MM.1S (cell line): ENCODE measurements around the gene CD4.
A peak's percentile ranks its signal among the peaks of the same experiment; 100 is the strongest.

Source experiments
- DNase-seq: peaks from one replicate; pipeline ENCODE4 v3.0.0-alpha.2; 2015
- H2AFZ ChIP-seq: fragments of 300-600 bp; sonication (generic); 2 replicates; pipeline ENCODE4 v1.6.0; 2016; ENCODE audit warnings: antibody characterized with exemption, low read length
- H3F3A ChIP-seq: fragments of 300-600 bp; sonication (generic); 2 replicates; pipeline ENCODE4 v1.6.1; 2016; ENCODE audit warnings: mild to moderate bottlenecking, antibody characterized with exemption, low read length, moderate library complexity, mixed read lengths; ENCODE audit not compliant: insufficient read depth
- H3K27ac ChIP-seq: fragments of 300-600 bp; sonication (generic); 2 replicates; pipeline ENCODE4 v1.5.1; 2016; ENCODE audit warnings: mild to moderate bottlenecking, low read length
- H3K27me3 ChIP-seq: fragments of 300-600 bp; sonication (generic); replicated peaks from 2 replicates; pipeline ENCODE4 v1.6.0; 2016; ENCODE audit warnings: low read length; ENCODE audit not compliant: insufficient read depth
- H3K36me3 ChIP-seq: fragments of 300-600 bp; sonication (generic); replicated peaks from 2 replicates; pipeline ENCODE4 v1.6.1; 2016; ENCODE audit warnings: mild to moderate bottlenecking, low read length, mixed read lengths; ENCODE audit not compliant: insufficient read depth
- H3K4me1 ChIP-seq: fragments of 300-600 bp; sonication (generic); 2 replicates; pipeline ENCODE4 v1.6.1; 2016; ENCODE audit warnings: low read length, mixed read lengths
- H3K4me2 ChIP-seq: fragments of 300-600 bp; sonication (generic); 2 replicates; pipeline ENCODE4 v1.6.0; 2016; ENCODE audit warnings: low read depth, low read length
- H3K4me3 ChIP-seq: fragments of 300-600 bp; sonication (generic); 2 replicates; pipeline ENCODE4 v1.5.1; 2016; ENCODE audit warnings: low read length, mixed read lengths
- H3K79me2 ChIP-seq: fragments of 300-600 bp; sonication (generic); 2 replicates; pipeline ENCODE4 v1.6.1; 2016; ENCODE audit warnings: mixed run types, low read length, mixed read lengths
- H3K9ac ChIP-seq: fragments of 300-600 bp; sonication (generic); 2 replicates; pipeline ENCODE4 v1.6.1; 2016; ENCODE audit warnings: low read length, mixed read lengths
- H3K9me2 ChIP-seq: fragments of 300-600 bp; sonication (generic); replicated peaks from 2 replicates; pipeline ENCODE4 v1.6.1; 2016; ENCODE audit warnings: mild to moderate bottlenecking, low read length, mixed read lengths; ENCODE audit not compliant: insufficient read depth
- H3K9me3 ChIP-seq: fragments of 300-600 bp; sonication (generic); replicated peaks from 2 replicates; pipeline ENCODE4 v1.6.1; 2016; ENCODE audit warnings: mild to moderate bottlenecking, low read length, mixed read lengths; ENCODE audit not compliant: insufficient read depth
- H4K20me1 ChIP-seq: fragments of 300-600 bp; sonication (generic); 2 replicates; pipeline ENCODE4 v1.6.1; 2016; ENCODE audit warnings: mild to moderate bottlenecking, low read length, moderate library complexity, mixed read lengths; ENCODE audit not compliant: insufficient read depth
- EZH2 ChIP-seq: fragments of 300-600 bp; sonication (generic); optimal IDR thresholded peaks from 2 replicates; pipeline ENCODE3; 2017; ENCODE audit warnings: low read depth, mild to moderate bottlenecking, antibody characterized with exemption, low read length, mixed read lengths
- EZH2phosphoT487 ChIP-seq: fragments of 300-600 bp; sonication (generic); IDR thresholded peaks from 2 replicates; pipeline ENCODE4 v1.6.1; 2018; ENCODE audit warnings: antibody characterized with exemption, low read length
- TF ChIP-seq, protein P1 (sequence below): fragments of 300-600 bp; sonication (generic); IDR thresholded peaks from 2 replicates; pipeline ENCODE4 v1.5.1; 2016; ENCODE audit warnings: antibody characterized with exemption, low read length, mixed read lengths

Gene CD4

GRCh38 chr12:6758506-6759095 is 30.7 kb upstream of the CD4 start:
- TF ChIP-seq EZH2phosphoT487 = no peak
- H3K27me3 ChIP-seq = no peaks in the 10 kb centered on the region
- H3K4me1 ChIP-seq = peaks cover 14% of the 10 kb centered on the region
- H3K9me3 ChIP-seq = no peaks in the 10 kb centered on the region
- no peak overlapping the region for H3K4me3 ChIP-seq
- no peaks in the 10 kb centered on the region for H3K36me3 ChIP-seq
- H3K27ac ChIP-seq = no peak overlapping the region
- H3K9me2 ChIP-seq = no peaks in the 10 kb centered on the region
- peak overlapping the region; percentile 24; the same call in 1 of the 2 replicates for H3K4me2 ChIP-seq
- DNase-seq = peak; percentile 30
- peaks cover 8% of the 10 kb centered on the region; the same call in 1 of the 2 replicates for H3F3A ChIP-seq
- peak overlapping the region; percentile 30; the same call in 1 of the 2 replicates for H2AFZ ChIP-seq
- no peaks in the 10 kb centered on the region for H4K20me1 ChIP-seq
- no peak overlapping the region for H3K9ac ChIP-seq
- H3K79me2 ChIP-seq = no peaks in the 10 kb centered on the region

DNA sequence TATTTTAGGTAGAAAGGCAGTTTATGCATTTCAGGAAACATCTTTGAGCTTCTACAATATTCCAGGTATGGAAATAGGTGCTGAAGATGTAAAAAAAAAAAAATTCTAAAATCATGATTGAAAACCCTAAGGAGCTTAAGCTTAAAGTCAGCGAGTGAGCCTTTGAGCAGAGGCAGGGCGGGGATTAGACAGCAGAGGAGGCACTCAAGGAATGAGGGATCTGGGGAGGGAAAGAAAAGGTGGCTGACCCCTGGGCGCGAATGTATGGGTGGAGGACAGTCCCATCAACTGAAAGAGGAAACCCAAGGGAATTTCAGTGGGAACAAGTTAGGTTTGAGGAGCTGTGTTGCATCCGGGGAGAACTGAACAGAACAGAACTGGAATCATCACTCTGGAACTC is 29.6 kb upstream of the CD4 start:
- Histone ChIP-seq H3K4me2 (no peak overlapping the region), H3K27me3 (peaks cover 2% of the 10 kb centered on the region; the same call in 1 of the 2 replicates)

GRCh38 chr12:6763380-6763779 is 25.9 kb upstream of the CD4 start:
- Histone ChIP-seq H3K4me2 (peak overlapping the region; percentile 70; the same call in 1 of the 2 replicates), H3F3A (peaks cover 13% of the 10 kb centered on the region; the same call in 1 of the 2 replicates), H4K20me1 (no peaks in the 10 kb centered on the region), H3K79me2 (no peaks in the 10 kb centered on the region), H3K36me3 (no peaks in the 10 kb centered on the region), H3K9me2 (no peaks in the 10 kb centered on the region), H3K9me3 (no peaks in the 10 kb centered on the region), H3K4me1 (peaks cover 22% of the 10 kb centered on the region), H2AFZ (no peak overlapping the region), H3K27me3 (peaks cover 13% of the 10 kb centered on the region), H3K9ac (no peak overlapping the region), H3K27ac (no peak overlapping the region), H3K4me3 (no peak overlapping the region)
- TF ChIP-seq, protein P1, sequence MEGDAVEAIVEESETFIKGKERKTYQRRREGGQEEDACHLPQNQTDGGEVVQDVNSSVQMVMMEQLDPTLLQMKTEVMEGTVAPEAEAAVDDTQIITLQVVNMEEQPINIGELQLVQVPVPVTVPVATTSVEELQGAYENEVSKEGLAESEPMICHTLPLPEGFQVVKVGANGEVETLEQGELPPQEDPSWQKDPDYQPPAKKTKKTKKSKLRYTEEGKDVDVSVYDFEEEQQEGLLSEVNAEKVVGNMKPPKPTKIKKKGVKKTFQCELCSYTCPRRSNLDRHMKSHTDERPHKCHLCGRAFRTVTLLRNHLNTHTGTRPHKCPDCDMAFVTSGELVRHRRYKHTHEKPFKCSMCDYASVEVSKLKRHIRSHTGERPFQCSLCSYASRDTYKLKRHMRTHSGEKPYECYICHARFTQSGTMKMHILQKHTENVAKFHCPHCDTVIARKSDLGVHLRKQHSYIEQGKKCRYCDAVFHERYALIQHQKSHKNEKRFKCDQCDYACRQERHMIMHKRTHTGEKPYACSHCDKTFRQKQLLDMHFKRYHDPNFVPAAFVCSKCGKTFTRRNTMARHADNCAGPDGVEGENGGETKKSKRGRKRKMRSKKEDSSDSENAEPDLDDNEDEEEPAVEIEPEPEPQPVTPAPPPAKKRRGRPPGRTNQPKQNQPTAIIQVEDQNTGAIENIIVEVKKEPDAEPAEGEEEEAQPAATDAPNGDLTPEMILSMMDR = no peak
- TF ChIP-seq EZH2phosphoT487 = no peak
- TF ChIP-seq EZH2 = no peak
- no peak for DNase-seq

More for the DNA sequence above, 29.6 kb upstream of the CD4 start:
- Histone ChIP-seq H3K9me2 (no peaks in the 10 kb centered on the region), H3K4me1 (peaks cover 18% of the 10 kb centered on the region), H3K9ac (no peak overlapping the region), H3K79me2 (no peaks in the 10 kb centered on the region), H3F3A (peaks cover 4% of the 10 kb centered on the region; the same call in 1 of the 2 replicates), H3K4me3 (no peak overlapping the region), H4K20me1 (no peaks in the 10 kb centered on the region), H2AFZ (no peak overlapping the region), H3K36me3 (no peaks in the 10 kb centered on the region), H3K27ac (no peak overlapping the region), H3K9me3 (no peaks in the 10 kb centered on the region)
- TF ChIP-seq EZH2phosphoT487 = no peak
- TF ChIP-seq, protein P1 = no peak
- TF ChIP-seq EZH2 = no peak
- no peak for DNase-seq
